ENCODE measurements around the gene NSL1.
"Not testable (repeated sequence)": the region's sequence is repeated elsewhere in the genome, so short reads cannot be mapped to it uniquely, and the experiment has no call there.

NSL1 gene

GRCh38 chr1:212775241-212775640 lies 16.3 kb downstream of the NSL1 start:
- in situ Hi-C loops (cut with MboI; ENCODE audit: low sequenced_read_pairs, unreplicated experiment) = loop anchor here (10.0 kb wide), 1 partner anchor 290 kb away; no protein-coding TSS in a partner anchor
- no peak for TF ChIP-seq CTCF (IDR thresholded peaks at IDR 0.05; ENCODE audit: borderline replicate concordance, control extremely low read depth, extremely low read depth, insufficient read depth, missing control alignments)
- no peak for DNase-seq (ENCODE audit: low spot score)

- in situ Hi-C loops (cut with MboI; ENCODE audit: low sequenced_read_pairs, unreplicated experiment) = loop anchor here (10.0 kb wide), 1 partner anchor 290 kb away; no protein-coding TSS in a partner anchor
- TF ChIP-seq CTCF (IDR thresholded peaks at IDR 0.05; ENCODE audit: borderline replicate concordance, control extremely low read depth, extremely low read depth, insufficient read depth, missing control alignments) = no peak
- DNase-seq (ENCODE audit: low spot score) = no peak
These were observed 17.0 kb downstream of the NSL1 start for GRCh38 chr1:212774584-212774983.

- no peak for DNase-seq (ENCODE audit: low spot score)
- no peak for TF ChIP-seq CTCF (IDR thresholded peaks at IDR 0.05; ENCODE audit: borderline replicate concordance, control extremely low read depth, extremely low read depth, insufficient read depth, missing control alignments)
- in situ Hi-C loops (cut with MboI; ENCODE audit: low sequenced_read_pairs, unreplicated experiment) = loop anchor here (10.0 kb wide), 1 partner anchor 288 kb away; no protein-coding TSS in a partner anchor
These were observed 18.6 kb downstream of the NSL1 start for GRCh38 chr1:212773011-212773410.

GRCh38 chr1:212771341-212771740 lies 20.2 kb downstream of the NSL1 start:
- no peak for DNase-seq (ENCODE audit: low spot score)
- in situ Hi-C loops (cut with MboI; ENCODE audit: low sequenced_read_pairs, unreplicated experiment) = loop anchor here (10.0 kb wide), 1 partner anchor 287 kb away; no protein-coding TSS in a partner anchor
- TF ChIP-seq CTCF (IDR thresholded peaks at IDR 0.05; ENCODE audit: borderline replicate concordance, control extremely low read depth, extremely low read depth, insufficient read depth, missing control alignments) = no peak

GRCh38 chr1:212769459-212770167 lies 22.0 kb downstream of the NSL1 start:
- in situ Hi-C loops (cut with MboI; ENCODE audit: low sequenced_read_pairs, unreplicated experiment) = loop anchor here (10.0 kb wide), 1 partner anchor 285 kb away; no protein-coding TSS in a partner anchor
- TF ChIP-seq CTCF (IDR thresholded peaks at IDR 0.05; ENCODE audit: borderline replicate concordance, control extremely low read depth, extremely low read depth, insufficient read depth, missing control alignments) = no peak
- DNase-seq (ENCODE audit: low spot score) = no peak

GRCh38 chr1:212766825-212767224 lies 24.8 kb downstream of the NSL1 start:
- in situ Hi-C loops (cut with MboI; ENCODE audit: low sequenced_read_pairs, unreplicated experiment); DNase-seq (ENCODE audit: low spot score): not testable (repeated sequence)

- not testable (repeated sequence) for DNase-seq (ENCODE audit: low spot score)
These were observed 26.8 kb downstream of the NSL1 start for GRCh38 chr1:212764718-212765281.

More at GRCh38 chr1:212764718-212765281, 26.8 kb downstream of the NSL1 start:
- in situ Hi-C loops (cut with MboI; ENCODE audit: low sequenced_read_pairs, unreplicated experiment) = not testable (repeated sequence)
